ENCODE data around the gene NOS1AP.
"Not testable (repeated sequence)": the region's sequence is repeated elsewhere in the genome, so short reads cannot be mapped to it uniquely, and the experiment has no call there.

Gene NOS1AP

DNA sequence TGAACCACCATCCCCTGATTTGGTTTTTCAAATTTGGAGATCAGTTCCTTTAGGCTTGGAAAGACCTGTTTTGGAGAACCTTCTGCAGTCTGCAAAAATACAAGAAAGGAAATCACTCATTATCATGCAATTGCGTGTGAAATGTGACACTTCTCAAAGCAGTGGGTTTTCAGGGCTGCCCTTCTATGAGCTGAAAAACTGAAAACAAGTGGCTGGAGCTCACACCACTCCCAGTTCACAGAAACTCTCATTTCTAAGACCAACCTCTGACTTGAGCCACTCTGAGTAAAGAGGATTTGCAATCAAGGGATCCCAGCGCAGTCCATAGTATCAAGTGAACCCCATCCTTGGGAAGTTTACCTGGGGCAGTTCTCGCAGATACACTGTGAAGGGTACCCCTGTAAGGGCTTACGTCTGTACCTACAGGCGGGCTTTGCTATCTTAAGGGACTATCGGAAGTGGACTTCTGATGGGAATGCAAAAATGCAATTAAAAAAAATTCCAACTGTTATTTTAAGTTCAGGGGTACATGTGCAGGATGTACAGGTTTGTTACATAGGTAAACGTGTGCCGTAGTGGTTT lies 329.6 kb downstream of the NOS1AP start:
- Mint-ChIP-seq H3K36me3 (no peaks in the 10 kb centered on the region), H3K27ac (no peak overlapping the region), H3K4me3 (no peak overlapping the region), H3K27me3 (peaks cover 26% of the 10 kb centered on the region), H3K9me3 (ENCODE audit: low read depth) (no peaks in the 10 kb centered on the region), H3K4me1 (ENCODE audit: low read depth) (no peaks in the 10 kb centered on the region)

- Mint-ChIP-seq H3K27ac (no peak overlapping the region), H3K36me3 (no peaks in the 10 kb centered on the region), H3K4me1 (ENCODE audit: low read depth) (no peaks in the 10 kb centered on the region), H3K27me3 (peaks cover 26% of the 10 kb centered on the region), H3K9me3 (ENCODE audit: low read depth) (no peaks in the 10 kb centered on the region), H3K4me3 (no peak overlapping the region)
These were observed 331.4 kb downstream of the NOS1AP start for GRCh38 chr1:162400790-162401355.

DNA sequence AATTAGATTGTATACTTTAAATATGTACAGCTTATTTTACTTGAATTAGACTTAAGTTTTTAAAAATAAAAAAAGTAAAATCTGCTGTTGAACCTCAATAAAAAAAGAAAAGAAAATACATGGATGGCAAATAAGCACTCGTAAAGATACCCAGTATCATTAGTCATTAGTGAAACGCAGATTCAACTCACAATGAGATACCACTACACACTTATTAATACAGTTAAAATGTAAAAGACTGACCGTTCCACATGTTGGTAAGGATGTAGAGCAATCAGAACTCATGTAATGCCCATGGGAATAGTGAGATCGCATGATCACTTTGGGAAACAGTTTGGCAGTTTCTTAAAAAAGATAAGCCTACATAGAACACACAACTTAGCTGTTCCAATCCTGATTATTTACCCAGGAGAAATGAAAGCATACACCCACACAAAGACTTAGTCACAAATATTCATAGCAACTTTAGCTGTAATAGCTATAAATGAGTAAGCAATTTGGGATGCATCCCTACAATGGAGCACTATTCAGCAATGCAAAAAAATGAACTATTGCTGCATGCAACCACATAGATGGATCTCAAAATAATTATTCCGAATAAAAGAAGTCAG lies 335.2 kb downstream of the NOS1AP start:
- no peaks in the 10 kb centered on the region for H3K4me1 Mint-ChIP-seq (ENCODE audit: low read depth)
- H3K36me3 Mint-ChIP-seq: no peaks in the 10 kb centered on the region
- H3K27me3 Mint-ChIP-seq: peaks cover 13% of the 10 kb centered on the region
- H3K9me3 Mint-ChIP-seq (ENCODE audit: low read depth): no peaks in the 10 kb centered on the region
- H3K4me3 Mint-ChIP-seq: no peak overlapping the region
- no peak overlapping the region for H3K27ac Mint-ChIP-seq

GRCh38 chr1:162405800-162406199 lies 336.3 kb downstream of the NOS1AP start:
- no peaks in the 10 kb centered on the region for H3K9me3 Mint-ChIP-seq (ENCODE audit: low read depth)
- no peak overlapping the region for H3K27ac Mint-ChIP-seq
- no peaks in the 10 kb centered on the region for H3K36me3 Mint-ChIP-seq
- peaks cover 14% of the 10 kb centered on the region for H3K27me3 Mint-ChIP-seq
- H3K4me1 Mint-ChIP-seq (ENCODE audit: low read depth): no peaks in the 10 kb centered on the region
- H3K4me3 Mint-ChIP-seq: no peak overlapping the region

- Mint-ChIP-seq H3K27ac (no peak overlapping the region), H3K9me3 (ENCODE audit: low read depth) (no peaks in the 10 kb centered on the region), H3K36me3 (no peaks in the 10 kb centered on the region), H3K27me3 (peaks cover 17% of the 10 kb centered on the region), H3K4me3 (no peak overlapping the region), H3K4me1 (ENCODE audit: low read depth) (no peaks in the 10 kb centered on the region)
These were observed 337.3 kb downstream of the NOS1AP start for GRCh38 chr1:162406811-162407210.

- Mint-ChIP-seq H3K4me1 (ENCODE audit: low read depth) (no peaks in the 10 kb centered on the region), H3K36me3 (no peaks in the 10 kb centered on the region), H3K27me3 (peaks cover 12% of the 10 kb centered on the region), H3K9me3 (ENCODE audit: low read depth) (no peaks in the 10 kb centered on the region), H3K27ac (no peak overlapping the region), H3K4me3 (no peak overlapping the region)
These were observed 338.0 kb downstream of the NOS1AP start for GRCh38 chr1:162407539-162407938.

DNA sequence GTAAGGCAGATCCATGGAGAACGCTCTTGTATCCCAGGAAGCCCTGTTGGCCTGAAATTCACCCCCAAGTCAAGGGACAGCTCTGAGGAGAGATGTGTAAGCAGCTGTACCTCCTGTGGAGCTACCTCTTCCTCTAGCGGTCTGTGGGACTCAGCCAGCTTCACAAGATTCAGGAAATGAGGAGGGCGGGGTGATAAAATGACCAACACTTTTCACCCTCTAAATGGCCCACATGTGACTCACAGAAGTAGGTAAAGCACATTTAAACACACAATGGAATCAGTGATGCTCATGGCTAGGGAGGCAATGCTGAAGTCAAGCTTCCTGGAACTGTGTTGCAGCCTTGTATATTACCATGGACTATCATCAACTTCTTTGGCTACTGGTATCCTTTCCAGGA lies 342.5 kb downstream of the NOS1AP start, which contains the start of gene SH2D1B:
Gene SH2D1B (minus strand): TSS at position 135 of the 400 bp plus-strand sequence. CDS start 120 bp downstream, at position 15.
- peaks cover 20% of the 10 kb centered on the region for H3K27me3 Mint-ChIP-seq
- H3K36me3 Mint-ChIP-seq: no peaks in the 10 kb centered on the region
- no peaks in the 10 kb centered on the region for H3K9me3 Mint-ChIP-seq (ENCODE audit: low read depth)
- H3K4me3 Mint-ChIP-seq: no peak within 1 kb of the TSS
- no peaks in the 10 kb centered on the region for H3K4me1 Mint-ChIP-seq (ENCODE audit: low read depth)
- H3K27ac Mint-ChIP-seq: no peak within 1 kb of the TSS

DNA sequence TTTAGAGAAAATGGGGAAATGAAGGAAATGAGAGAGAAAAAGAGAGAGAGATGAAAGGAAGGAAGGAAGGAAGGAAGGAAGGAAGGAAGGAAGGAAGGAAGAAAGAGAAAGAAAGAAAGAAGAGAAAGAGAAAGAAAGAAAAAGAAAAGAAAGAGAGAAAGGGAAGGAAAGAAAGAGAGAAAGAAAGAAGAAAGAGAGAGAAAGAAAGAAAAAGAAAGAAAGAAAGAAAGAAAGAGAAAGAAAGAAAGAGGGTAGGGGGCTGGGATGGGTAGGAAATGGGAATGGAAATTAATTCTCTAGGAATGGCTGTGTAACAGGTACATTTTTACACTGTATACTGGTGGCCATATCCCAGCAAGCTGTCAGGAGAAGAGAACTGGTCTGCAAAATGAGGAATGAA lies 346.7 kb downstream of the NOS1AP start:
- no peaks in the 10 kb centered on the region for H3K36me3 Mint-ChIP-seq
- no peaks in the 10 kb centered on the region for H3K4me1 Mint-ChIP-seq (ENCODE audit: low read depth)
- no peaks in the 10 kb centered on the region for H3K9me3 Mint-ChIP-seq (ENCODE audit: low read depth)
- H3K27ac Mint-ChIP-seq: no peak overlapping the region
- H3K27me3 Mint-ChIP-seq: peaks cover 14% of the 10 kb centered on the region
- no peak overlapping the region for H3K4me3 Mint-ChIP-seq

- H3K4me3 Mint-ChIP-seq: no peak overlapping the region
- H3K27ac Mint-ChIP-seq: no peak overlapping the region
- H3K9me3 Mint-ChIP-seq (ENCODE audit: low read depth): no peaks in the 10 kb centered on the region
- no peaks in the 10 kb centered on the region for H3K36me3 Mint-ChIP-seq
- H3K27me3 Mint-ChIP-seq: peaks cover 13% of the 10 kb centered on the region
- H3K4me1 Mint-ChIP-seq (ENCODE audit: low read depth): no peaks in the 10 kb centered on the region
These were observed 347.4 kb downstream of the NOS1AP start for GRCh38 chr1:162416909-162417308.

DNA sequence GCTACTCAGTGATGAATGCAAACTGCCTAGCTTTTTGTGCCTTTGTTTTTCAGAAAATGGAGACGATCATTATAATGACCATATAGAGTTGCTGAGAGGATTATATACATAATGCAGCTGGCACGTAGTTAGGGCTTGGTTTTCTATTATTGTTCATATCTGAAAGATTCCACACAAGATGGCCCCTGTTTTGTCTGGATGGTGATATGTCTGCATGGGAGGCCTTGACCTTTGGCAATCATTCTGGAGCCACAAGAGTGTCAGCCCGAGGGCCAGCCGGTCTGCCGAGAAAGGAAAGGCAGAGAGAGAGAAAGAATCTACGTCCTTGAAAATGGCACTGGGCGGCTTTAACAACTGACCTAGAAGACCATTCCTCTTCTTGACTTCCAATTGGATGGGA lies 348.2 kb downstream of the NOS1AP start:
- Mint-ChIP-seq H3K27ac (no peak overlapping the region), H3K27me3 (peaks cover 15% of the 10 kb centered on the region), H3K36me3 (no peaks in the 10 kb centered on the region), H3K4me3 (no peak overlapping the region), H3K4me1 (ENCODE audit: low read depth) (no peaks in the 10 kb centered on the region), H3K9me3 (ENCODE audit: low read depth) (no peaks in the 10 kb centered on the region)

DNA sequence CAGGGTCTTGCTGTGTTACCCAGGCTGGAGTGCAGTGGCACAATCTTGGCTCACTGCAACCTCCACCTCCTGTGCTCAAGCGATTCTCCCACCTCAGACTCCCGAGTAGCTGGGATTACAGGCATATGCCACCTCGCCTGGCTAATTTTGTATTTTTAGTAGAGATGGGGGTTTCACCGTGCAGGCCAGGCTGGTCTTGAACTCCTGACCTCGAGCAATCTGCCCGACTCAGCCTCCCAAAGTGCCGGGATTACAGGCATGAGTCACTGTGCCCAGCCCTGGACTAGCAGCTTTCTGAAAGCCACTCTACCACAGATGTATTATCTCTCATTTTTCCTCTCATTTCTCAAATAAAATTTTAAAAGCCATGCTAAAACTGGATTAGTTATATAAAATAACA lies 349.1 kb downstream of the NOS1AP start:
- not testable (repeated sequence) for H3K9me3 Mint-ChIP-seq (ENCODE audit: low read depth); H3K4me1 Mint-ChIP-seq (ENCODE audit: low read depth); H3K27ac Mint-ChIP-seq; H3K4me3 Mint-ChIP-seq; H3K36me3 Mint-ChIP-seq
- H3K27me3 Mint-ChIP-seq: peaks cover 15% of the 10 kb centered on the region

DNA sequence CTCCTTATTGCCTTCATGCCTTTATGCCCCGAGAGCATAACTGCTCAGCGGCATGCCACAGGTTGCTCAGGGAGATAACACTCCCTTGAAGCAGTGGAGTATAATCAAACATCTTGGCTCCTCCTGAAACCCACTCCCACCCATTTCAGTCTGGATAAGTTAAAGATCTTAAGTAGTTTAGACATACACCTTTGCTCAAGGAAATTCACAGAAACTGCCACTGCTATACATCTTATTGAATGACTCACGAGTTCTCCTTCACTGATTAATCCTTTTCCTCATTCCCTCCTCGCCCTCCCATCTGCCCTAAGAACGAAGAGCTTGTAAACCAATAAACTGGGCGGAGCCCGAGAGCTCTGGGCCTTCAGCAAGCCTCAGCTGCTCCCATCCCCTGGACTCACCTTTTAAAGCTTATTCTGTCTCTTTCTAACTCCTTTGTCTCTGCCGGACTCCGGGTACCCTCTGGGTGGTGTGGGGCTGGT lies 350.0 kb downstream of the NOS1AP start:
- peaks cover 15% of the 10 kb centered on the region for H3K27me3 Mint-ChIP-seq
- H3K27ac Mint-ChIP-seq; H3K9me3 Mint-ChIP-seq (ENCODE audit: low read depth); H3K4me1 Mint-ChIP-seq (ENCODE audit: low read depth); H3K4me3 Mint-ChIP-seq; H3K36me3 Mint-ChIP-seq: not testable (repeated sequence)
